Measurements from ENCODE around the gene IL17F.
A peak's percentile ranks its signal among the peaks of the same experiment; 100 is the strongest.
"Not testable (repeated sequence)": the region's sequence is repeated elsewhere in the genome, so short reads cannot be mapped to it uniquely, and the experiment has no call there.

The IL17F gene

DNA sequence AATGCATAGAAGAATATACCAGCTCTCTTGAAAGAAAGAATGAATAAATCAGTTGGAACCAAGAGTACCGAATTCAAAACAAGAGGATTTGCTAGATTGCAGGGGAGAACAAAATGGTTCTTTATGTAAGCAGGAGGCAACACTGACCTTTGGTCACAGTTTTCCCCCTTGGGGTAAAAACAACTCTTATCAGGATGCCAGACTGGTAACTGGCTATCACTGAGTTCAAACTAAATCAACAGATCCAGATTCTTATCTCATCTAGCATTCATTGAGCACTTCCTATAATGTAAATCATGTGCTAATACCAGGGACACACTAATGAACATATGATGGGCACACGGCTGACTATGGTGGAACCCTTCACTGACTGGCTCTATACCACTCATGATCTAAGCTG is 4.8 kb upstream of the IL17F start:
- no peak overlapping the region for H3K27ac ChIP-seq
- no peak for DNase-seq (ENCODE audit: low read depth, low spot score)

DNA sequence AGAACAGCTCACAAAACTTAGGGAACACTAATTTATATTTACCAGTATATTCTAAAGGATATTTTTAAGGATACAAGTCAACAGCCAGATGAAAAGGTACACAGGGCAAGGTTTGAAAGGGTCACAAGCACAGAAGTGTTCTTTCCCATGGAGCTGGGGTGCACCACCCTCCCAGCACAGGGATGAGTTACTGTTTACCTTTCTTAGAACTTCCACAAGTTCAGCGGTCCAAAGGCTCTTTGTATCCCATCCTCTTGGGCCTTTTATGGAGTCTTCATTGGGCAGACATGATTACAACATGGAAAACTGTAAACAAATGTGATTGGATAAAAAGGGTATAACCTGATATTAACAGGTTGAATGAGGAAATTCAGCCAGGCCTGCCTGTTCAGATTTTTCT is 1.1 kb upstream of the IL17F start:
- DNase-seq (ENCODE audit: low read depth, low spot score), result no peak
- H3K27ac ChIP-seq, result no peak overlapping the region

DNA sequence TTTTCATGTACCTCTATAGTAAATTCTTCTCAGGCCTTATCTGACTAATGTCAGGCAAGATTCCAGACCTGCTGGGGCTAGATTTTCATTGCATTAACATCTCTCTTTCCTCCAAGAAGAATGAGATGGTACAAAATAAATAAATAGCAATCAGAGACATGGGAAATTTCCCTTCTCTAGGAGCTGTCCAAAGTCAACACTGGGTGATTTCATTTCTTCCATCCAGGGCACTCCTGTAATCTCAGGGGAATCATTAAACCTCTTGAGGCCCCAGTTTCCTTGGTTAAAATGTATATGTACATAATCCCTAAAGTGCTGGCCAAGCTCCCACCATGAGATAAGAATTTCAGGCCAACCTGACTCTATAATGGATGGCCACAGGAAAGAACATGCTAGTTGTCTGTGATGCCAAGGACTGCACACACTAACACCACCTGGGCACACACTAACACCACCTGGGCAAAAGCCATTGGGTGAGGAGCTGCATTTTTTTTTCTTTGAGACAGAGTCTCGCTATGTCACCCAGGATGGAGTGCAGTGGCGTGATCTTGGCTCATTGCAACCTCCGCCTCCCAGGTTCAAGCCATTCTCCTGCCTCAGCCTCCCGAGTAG is 912 bp downstream of the IL17F start:
- DNase-seq (ENCODE audit: low read depth, low spot score), result no peak
- H3K27ac ChIP-seq, result no peak overlapping the region

DNA sequence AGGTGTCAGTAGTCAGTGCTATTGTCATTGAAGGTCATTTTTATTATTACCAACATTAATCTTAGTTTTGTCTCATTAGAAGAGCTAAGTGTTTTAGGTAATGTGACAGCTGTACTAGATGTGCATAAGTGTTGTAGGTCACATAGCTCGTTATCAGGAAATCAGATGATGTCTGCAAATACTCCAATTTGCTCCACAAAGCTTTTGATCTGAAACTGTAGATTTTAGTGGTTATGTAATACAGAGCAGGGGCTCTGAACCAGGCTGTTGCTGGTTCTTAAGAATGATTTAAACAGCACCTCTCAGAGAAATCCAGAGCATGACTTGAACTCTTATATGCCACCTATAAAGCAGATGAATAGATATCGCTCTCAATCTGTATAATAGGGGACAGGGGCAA is 2.5 kb downstream of the IL17F start:
- H3K27ac ChIP-seq, result no peak overlapping the region
- no peak for DNase-seq (ENCODE audit: low read depth, low spot score)

DNA sequence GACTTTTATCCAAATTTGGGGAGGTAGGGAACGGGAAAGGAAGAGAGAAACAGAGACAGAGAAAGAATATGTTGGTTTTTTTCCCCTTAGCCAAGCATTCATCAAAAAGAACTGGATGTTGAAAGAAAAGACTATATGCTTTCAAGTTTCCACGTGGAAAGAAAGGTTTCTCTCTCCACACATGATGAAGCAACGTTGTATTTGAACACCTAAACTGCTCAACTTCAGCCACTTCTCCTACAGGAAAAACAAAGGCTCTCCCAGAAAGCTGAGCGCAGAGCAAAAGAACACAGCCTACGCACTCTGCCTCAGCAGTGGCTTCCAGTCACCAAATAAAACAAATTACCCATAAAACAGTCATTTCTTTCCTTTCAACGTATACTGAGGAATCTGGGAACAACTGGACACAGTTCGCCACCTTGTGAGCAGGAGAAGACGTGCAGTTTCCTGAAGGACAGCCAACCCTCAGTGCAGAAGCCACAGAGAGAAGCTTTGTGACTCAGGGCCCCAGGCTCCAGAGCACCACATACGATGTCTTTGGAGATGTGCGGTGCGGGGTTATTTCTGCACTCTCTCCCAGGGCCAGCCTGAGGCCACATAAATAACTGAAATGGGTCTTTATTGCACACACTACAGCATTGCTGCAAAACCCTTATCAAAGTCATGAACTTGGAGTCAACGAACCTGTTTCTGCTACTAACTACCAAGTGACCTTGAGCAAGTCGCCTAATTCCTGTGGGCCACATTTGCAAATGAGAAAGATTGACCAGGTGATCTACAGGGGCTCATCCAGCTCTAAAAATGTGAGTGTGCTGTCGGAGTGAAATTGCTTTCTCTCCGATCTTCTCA is 10.1 kb downstream of the IL17F start:
- no peak overlapping the region for H3K27ac ChIP-seq
- peak; percentile 20 for DNase-seq (ENCODE audit: low read depth, low spot score)

DNA sequence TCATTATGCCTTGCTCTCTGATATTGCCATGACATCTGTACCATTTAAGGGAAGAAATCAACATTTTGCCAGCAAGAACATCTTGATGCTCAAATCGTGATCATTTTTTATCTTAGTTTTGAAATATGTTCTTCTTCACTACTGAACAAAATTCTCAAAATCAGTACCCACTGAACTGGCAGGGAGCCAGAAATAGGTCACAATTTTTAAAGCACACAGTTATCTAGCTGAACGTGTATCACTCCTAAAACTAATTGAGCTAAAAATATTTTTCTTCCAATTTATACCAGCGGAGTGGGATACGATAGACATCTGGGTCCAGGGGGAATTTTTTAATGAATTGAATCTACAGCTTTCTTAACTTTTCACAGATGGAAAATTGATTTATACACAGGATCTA is 11.3 kb downstream of the IL17F start:
- H3K27ac ChIP-seq, result no peak overlapping the region
- no peak for DNase-seq (ENCODE audit: low read depth, low spot score)

DNA sequence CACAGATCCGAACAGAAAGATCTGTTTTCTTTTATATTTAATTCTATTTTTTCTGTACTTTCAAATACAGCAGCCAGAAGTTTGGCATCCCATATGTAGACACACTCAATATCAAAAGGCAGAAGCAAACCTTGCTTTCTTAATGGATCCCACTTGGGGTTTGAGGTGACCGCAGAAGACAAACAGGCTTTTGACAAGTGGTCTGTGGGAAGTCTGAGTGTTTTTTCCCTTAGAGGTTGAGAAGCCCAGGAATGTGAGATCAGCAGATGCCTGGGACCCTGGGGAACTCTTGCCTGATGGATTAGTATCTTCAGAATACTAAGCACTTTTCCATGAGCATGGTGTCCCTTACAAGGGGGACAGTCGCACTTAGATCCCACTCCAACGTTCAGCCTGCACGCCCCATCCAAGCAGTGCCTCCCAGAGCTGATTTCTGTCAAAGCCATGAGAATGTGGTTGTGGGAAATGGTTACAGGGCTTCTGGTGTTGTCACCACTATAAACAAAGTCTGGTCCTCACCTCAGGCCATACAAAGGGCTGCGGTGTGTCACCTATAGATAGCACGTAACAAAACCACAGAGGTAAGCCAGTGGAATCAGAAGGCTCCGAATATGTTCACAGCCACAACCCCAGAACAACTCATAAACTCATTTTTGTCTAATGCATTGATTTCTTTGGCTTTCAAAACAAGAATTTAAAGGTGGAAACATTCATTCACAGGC is 12.7 kb downstream of the IL17F start:
- no peak overlapping the region for H3K27ac ChIP-seq
- DNase-seq (ENCODE audit: low read depth, low spot score), result no peak

DNA sequence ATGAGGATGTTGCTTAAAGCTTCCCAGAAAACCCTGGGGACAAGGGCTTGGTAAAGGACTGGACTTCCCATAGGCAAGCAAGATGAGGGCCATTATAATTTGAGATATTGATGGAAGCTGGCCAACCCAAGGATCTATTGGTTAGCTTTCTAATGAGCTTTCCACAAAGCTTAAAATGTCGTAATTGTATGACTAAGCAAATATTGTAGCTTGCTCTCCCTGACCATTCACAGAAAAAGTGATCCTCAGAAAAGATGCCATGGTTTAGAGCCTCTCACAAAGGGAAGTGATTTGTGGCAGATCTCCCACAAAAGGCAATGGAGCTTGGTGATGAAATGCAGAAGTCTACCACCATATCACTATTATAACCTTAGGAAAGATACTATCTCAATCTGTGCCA is 13.6 kb downstream of the IL17F start:
- no peak overlapping the region for H3K27ac ChIP-seq
- DNase-seq (ENCODE audit: low read depth, low spot score), result no peak

DNA sequence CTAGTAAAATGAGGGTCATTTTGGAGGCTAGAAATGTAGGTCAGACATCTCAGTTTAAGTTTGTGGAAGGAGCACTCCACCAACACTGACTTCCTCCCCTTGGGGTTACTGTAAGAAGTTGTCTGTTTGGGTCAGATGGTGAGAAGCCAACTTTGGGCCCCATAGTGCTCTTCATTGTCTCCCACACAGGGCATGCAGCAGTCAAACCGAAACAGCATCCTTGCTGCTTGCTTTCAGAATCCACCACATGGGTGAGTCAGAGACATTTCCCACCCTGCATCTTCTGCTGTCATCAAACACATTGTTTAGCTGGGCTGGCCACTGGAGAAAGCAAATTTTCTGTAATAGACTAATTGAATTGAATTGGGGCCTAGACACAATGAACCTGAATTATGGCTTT is 16.8 kb downstream of the IL17F start:
- DNase-seq (ENCODE audit: low read depth, low spot score), result no peak
- no peak overlapping the region for H3K27ac ChIP-seq

DNA sequence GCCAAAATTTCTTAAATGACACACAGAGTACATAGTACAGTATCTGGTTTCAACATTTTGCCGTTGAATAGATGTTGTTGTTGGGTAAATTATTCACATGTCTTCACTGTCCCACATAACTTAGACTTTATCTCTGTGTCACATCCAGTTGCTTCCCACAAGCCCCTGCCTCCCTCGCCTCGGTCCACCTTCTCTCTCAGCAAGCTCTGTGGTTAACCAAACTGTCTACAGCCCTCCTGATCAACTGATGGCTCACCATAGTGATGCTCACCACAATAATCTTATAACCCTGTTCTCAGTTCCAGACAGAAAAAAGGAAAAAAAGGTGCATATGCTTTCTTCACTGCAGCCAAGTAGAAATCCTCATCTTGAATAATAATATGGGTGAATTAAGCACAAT is 23.0 kb downstream of the IL17F start:
- no peak overlapping the region for H3K27ac ChIP-seq
- DNase-seq (ENCODE audit: low read depth, low spot score), result no peak

DNA sequence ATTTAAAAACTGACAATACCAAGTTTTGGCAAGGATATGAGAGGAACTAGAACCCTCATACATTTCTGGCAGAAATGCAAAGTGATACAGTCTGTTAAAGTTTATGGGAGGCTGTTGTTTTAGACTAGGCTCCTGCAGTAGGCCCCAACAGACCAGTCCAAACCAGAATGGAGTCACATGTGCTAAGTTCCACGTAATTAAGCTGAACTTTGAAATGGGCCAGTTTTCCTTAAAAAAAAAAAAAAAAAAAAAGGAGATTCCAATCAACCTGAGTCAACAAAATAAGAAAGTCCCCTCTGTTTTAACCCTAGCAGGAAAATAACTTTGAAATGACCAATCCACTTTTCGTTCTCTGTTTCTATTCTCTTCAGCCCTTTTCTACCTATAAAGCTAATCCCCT is 26.5 kb downstream of the IL17F start:
- no peak overlapping the region for H3K27ac ChIP-seq
- no peak for DNase-seq (ENCODE audit: low read depth, low spot score)

DNA sequence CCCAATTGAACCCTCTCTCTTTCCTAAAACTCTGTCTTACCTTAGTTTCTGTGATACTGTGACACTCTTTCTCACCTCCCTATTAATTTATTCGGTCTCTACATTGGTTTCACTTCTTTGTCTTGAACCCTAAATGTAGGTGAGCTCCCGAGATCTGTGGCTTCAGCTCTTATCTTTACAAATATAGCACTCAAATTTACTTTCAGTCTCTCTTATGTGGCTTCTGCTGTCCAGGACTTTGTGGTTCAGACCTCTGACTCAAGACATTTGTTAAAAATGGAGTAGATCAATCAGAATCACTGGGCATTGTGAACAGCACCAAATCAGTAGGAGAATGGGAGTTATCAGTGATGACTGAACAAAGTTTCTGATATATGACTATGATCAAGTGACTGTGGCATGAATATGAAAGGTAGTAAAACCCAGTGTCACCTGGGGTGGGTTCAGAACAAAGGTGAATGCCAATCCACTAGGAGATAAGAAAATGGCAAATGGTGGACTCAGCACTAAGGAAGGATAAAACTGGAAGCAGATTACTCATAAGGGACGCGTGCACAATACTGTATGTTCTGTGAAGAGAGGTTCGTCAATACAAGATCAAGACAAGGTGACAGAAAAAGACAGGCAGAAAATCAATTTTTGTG is 27.2 kb downstream of the IL17F start:
- DNase-seq (ENCODE audit: low read depth, low spot score), result no peak
- no peak overlapping the region for H3K27ac ChIP-seq

DNA sequence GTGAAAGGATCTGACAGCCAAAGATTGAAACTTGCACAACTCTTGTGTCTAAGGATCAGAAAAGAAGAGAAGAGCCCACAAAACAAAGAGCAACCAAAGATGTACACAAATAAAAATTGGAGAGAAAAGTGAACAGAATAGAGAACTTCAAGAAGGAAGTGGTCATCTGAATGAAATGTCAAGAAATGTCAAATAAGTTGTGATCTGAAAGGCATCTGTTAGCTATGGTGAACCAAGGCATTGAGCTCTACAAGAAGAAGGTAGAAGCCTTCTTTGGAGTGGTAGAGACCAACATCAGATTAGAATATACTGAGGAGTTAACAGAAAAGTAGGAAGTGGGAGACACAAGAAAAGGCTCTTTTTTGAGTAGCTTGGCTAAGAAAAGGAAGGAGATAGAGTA is 28.5 kb downstream of the IL17F start:
- no peak for DNase-seq (ENCODE audit: low read depth, low spot score)
- no peak overlapping the region for H3K27ac ChIP-seq

DNA sequence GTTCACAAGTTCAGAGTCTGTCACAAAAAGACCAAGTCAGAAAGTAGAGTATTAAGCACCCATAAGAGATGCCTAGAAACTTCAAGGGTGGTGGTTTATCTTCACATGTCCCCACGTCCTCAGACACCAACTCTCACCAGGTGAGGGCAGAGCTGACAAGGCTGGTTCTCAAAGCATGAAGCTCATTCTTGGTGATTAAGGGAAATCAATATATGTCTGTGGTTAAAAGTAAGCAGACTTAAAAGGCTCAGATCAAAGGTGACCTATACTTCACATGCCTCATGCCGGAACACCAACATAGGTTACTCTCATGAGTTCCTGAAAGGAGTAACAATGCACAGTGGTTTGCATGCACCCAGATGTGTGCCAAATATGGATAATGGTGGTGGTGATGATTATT is 31.2 kb downstream of the IL17F start:
- DNase-seq (ENCODE audit: low read depth, low spot score), result no peak
- no peak overlapping the region for H3K27ac ChIP-seq

DNA sequence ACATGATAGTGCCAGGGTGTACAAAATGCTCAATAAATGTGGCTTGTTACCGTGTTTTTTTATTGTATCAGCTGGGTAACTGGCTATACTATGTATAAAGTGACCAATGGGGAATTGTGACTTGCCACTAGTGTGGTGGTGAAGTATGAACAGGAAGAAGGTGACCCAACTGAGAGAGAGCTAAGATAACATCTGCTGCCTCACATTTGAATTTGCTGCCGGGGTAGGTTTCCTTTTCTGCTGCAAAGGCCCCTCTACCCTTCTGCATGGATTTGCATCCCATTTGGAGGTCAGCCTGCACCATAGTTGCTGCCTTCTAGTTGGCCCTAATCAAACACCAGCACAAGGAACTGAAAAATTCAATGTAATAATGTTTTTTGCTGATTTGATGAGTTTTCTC is 34.1 kb downstream of the IL17F start:
- no peak for DNase-seq (ENCODE audit: low read depth, low spot score)
- H3K27ac ChIP-seq, result no peak overlapping the region

DNA sequence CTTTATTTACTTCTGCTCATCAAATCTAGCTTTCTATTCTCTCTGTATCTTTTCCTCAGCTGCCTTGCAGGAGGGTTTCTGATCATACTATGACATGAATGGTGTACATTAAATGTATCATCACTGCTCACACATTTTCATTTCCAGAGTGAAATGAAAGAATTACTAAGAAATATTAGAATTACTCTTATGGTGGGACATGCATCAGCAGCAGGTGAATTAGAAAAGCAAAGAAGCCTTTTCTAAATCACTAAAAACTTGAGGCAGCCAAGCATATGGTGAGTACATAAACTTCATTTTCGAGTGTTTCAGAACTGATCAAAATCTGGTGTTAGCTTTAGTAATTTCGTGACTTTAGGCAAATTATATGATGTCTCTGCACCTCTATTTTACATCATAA is 34.5 kb downstream of the IL17F start:
- DNase-seq (ENCODE audit: low read depth, low spot score), result no peak
- no peak overlapping the region for H3K27ac ChIP-seq

DNA sequence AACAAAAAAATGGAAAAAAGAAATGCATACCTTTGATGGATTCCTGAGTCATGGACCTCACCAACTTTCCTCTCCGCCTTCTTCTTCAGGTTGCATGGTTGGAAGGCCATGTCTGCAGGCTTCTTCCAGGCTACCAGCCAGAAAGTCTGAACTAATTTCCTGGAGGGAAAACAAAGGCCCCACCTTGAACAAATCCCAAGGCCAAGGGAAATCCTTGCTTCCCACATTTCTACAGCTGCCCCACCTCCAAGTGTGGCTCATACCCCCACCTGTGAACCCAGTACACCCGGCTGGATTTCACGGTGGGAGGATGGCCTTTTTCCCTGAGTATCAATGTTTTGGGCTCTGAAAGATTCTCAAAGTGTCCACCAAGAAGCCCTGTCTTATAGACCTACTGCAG is 35.7 kb downstream of the IL17F start:
- DNase-seq (ENCODE audit: low read depth, low spot score), result no peak
- H3K27ac ChIP-seq, result no peak overlapping the region

DNA sequence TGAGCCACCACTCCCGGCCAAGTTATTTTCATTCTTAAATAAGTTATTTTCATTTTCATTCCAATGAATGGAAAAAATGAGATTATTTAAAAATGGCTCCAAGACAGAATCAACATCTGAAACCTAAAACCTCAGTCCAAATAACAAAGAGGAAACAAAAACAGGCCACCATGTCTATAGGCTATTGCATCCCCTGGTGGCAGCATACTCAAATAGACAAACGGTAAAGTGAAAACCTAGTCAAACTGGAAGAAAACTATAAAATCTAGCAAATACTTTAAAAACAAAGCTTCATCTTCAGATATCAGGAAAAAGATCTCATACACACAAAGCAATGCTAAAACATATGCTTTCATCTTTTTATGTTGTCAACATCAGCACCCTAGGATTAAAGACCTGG is 37.2 kb downstream of the IL17F start:
- DNase-seq (ENCODE audit: low read depth, low spot score), result no peak
- no peak overlapping the region for H3K27ac ChIP-seq

DNA sequence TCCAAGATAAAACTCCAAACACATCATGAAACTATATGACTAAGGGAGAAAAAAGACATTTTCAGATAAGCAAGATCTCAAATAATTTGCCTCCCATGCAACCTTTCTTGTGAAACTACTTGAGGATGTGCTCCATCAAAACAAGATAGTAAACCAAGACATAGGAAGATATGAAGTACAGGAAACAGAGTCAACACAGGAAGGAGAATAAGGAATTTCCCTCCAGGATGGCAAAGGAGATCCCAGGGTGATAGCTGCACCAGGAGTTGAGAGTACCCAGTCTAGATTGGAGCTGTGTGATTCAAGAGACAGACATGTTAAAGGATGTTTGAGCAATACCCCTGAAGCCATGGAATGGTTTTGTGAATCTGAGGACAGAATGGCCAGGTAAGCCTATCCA is 42.8 kb downstream of the IL17F start:
- no peak for DNase-seq (ENCODE audit: low read depth, low spot score)
- H3K27ac ChIP-seq, result no peak overlapping the region

DNA sequence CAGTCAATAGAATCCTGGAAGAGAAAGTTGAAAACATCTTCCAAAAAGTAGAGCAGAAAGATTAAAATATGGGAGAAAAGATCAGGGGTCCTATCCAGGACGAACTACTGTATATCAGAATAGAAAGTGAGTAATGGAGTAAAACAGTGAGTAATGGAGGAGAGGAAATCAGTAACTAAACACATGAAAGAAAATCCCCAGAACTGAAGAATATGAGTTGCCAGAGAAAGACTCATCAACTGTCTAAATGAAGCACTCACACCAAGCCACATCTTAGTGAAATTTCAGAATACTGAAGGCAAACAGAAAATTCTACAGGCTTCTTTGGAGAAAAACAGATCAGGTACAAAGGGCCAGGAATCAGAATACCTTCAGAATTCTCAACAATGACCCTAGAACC is 43.3 kb downstream of the IL17F start:
- no peak overlapping the region for H3K27ac ChIP-seq
- DNase-seq (ENCODE audit: low read depth, low spot score), result no peak

DNA sequence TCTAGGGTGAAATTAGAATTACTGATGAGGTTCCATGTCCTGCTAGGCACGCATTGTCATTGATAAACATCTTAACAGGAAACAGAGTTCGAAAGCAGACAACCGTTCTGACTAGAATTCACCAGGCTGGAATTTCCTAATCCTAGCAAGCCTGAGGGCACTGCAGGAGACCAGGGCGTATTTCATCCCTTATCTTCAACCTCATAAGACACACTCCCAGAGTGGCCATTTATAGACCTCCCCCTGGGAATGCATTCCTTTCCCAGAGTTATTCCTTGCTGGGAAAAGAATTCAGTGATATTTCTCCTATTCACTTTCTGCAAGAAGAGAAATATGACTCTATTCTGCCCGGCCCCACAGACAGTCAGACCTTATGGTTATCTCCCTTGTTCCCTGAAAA is 44.2 kb downstream of the IL17F start:
- not testable (repeated sequence) for H3K27ac ChIP-seq

More for the DNA sequence above, 44.2 kb downstream of the IL17F start:
- DNase-seq (ENCODE audit: low read depth, low spot score), result not testable (repeated sequence)

All from epithelial cell of prostate (primary cell).